Muscle layer of duodenum (tissue), 2 donors: ENCODE data around the gene GALP.
"Not testable (repeated sequence)": the region's sequence is repeated elsewhere in the genome, so short reads cannot be mapped to it uniquely, and the experiment has no call there.

Experiments
- H3K27ac ChIP-seq: one replicate; pipeline ENCODE4 v1.7.0; 2013; ENCODE audit warnings: mild to moderate bottlenecking, low read length
- H3K27me3 ChIP-seq: one replicate; pipeline ENCODE4 v1.7.0; 2013; ENCODE audit warnings: low read depth, mild to moderate bottlenecking, control low read depth, low read length
- H3K36me3 ChIP-seq, 2 donors: one replicate each; pipeline ENCODE4 v1.7.0; 2013; ENCODE audit warnings: low read length in 2 of 2, control low read depth in 1 of 2, mild to moderate bottlenecking in 1 of 2; ENCODE audit not compliant: insufficient read depth in 2 of 2, control insufficient read depth in 1 of 2
- H3K4me1 ChIP-seq, 2 donors: one replicate each; pipeline ENCODE4 v1.7.0; 2013; ENCODE audit warnings: low read length in 2 of 2, mild to moderate bottlenecking in 2 of 2, control low read depth in 1 of 2, moderate library complexity in 1 of 2; ENCODE audit not compliant: insufficient read depth in 2 of 2, control insufficient read depth in 1 of 2
- H3K4me3 ChIP-seq, 2 donors: one replicate each; pipeline ENCODE4 v1.7.0; 2013; ENCODE audit warnings: low read length in 2 of 2, low read depth in 1 of 2, mild to moderate bottlenecking in 1 of 2
- H3K9me3 ChIP-seq, 2 donors: one replicate each; pipeline ENCODE4 v1.7.0; 2013; ENCODE audit warnings: low read length in 2 of 2, control low read depth in 1 of 2, mild to moderate bottlenecking in 1 of 2; ENCODE audit not compliant: control insufficient read depth in 1 of 2
- donor health status: healthy.

Gene GALP

GRCh38 chr19:56162258-56162657 is 13.6 kb upstream of the GALP start:
- no peak overlapping the region for H3K27ac ChIP-seq
- H3K9me3 ChIP-seq: no peaks in the 10 kb centered on the region
- no peaks in the 10 kb centered on the region for H3K4me1 ChIP-seq
- H3K4me3 ChIP-seq: no peak overlapping the region
- no peaks in the 10 kb centered on the region for H3K27me3 ChIP-seq
- H3K36me3 ChIP-seq: peaks cover 10 to 38% of the 10 kb centered on the region in 2 donors

GRCh38 chr19:56163097-56163496 is 12.7 kb upstream of the GALP start:
- peaks cover 10 to 35% of the 10 kb centered on the region in 2 donors for H3K36me3 ChIP-seq
- no peaks in the 10 kb centered on the region for H3K4me1 ChIP-seq
- no peak overlapping the region for H3K4me3 ChIP-seq
- H3K27me3 ChIP-seq: no peaks in the 10 kb centered on the region
- no peak overlapping the region for H3K27ac ChIP-seq
- H3K9me3 ChIP-seq: no peaks in the 10 kb centered on the region

GRCh38 chr19:56167064-56167578 is 8.7 kb upstream of the GALP start:
- no peaks in the 10 kb centered on the region for H3K9me3 ChIP-seq
- H3K4me1 ChIP-seq: no peaks in the 10 kb centered on the region
- no peak overlapping the region for H3K27ac ChIP-seq
- no peaks in the 10 kb centered on the region for H3K36me3 ChIP-seq
- H3K4me3 ChIP-seq: no peak overlapping the region
- no peaks in the 10 kb centered on the region for H3K27me3 ChIP-seq

- no peak overlapping the region for H3K27ac ChIP-seq
- no peaks in the 10 kb centered on the region for H3K4me1 ChIP-seq
- H3K9me3 ChIP-seq: no peaks in the 10 kb centered on the region
- H3K4me3 ChIP-seq: no peak overlapping the region
- no peaks in the 10 kb centered on the region for H3K27me3 ChIP-seq
- H3K36me3 ChIP-seq: no peaks in the 10 kb centered on the region
These were observed 5.5 kb upstream of the GALP start for GRCh38 chr19:56170261-56170660.

GRCh38 chr19:56174086-56174485 is 1.7 kb upstream of the GALP start:
- Histone ChIP-seq H3K4me3 (no peak overlapping the region), H3K27me3 (no peaks in the 10 kb centered on the region), H3K4me1 (no peaks in the 10 kb centered on the region), H3K9me3 (no peaks in the 10 kb centered on the region), H3K27ac (no peak overlapping the region), H3K36me3 (no peaks in the 10 kb centered on the region)

- Histone ChIP-seq H3K27me3 (no peaks in the 10 kb centered on the region), H3K9me3 (no peaks in the 10 kb centered on the region), H3K4me3 (no peak overlapping the region), H3K36me3 (no peaks in the 10 kb centered on the region), H3K27ac (no peak overlapping the region), H3K4me1 (no peaks in the 10 kb centered on the region)
These were observed 1.3 kb upstream of the GALP start for GRCh38 chr19:56174550-56174949.

GRCh38 chr19:56176310-56176709 is 502 bp downstream of the GALP start:
- not testable (repeated sequence) for H3K36me3 ChIP-seq, H3K9me3 ChIP-seq, H3K4me1 ChIP-seq, H3K4me3 ChIP-seq, H3K27me3 ChIP-seq, H3K27ac ChIP-seq

- no peaks in the 10 kb centered on the region for H3K36me3 ChIP-seq
- no peaks in the 10 kb centered on the region for H3K9me3 ChIP-seq
- H3K4me3 ChIP-seq: no peak overlapping the region
- H3K27ac ChIP-seq: no peak overlapping the region
- H3K27me3 ChIP-seq: no peaks in the 10 kb centered on the region
- no peaks in the 10 kb centered on the region for H3K4me1 ChIP-seq
These were observed 1.1 kb downstream of the GALP start for GRCh38 chr19:56176881-56177280.

GRCh38 chr19:56177564-56178243 is 1.9 kb downstream of the GALP start:
- Histone ChIP-seq H3K4me3 (no peak overlapping the region), H3K9me3 (no peaks in the 10 kb centered on the region), H3K4me1 (no peaks in the 10 kb centered on the region), H3K27ac (no peak overlapping the region), H3K36me3 (no peaks in the 10 kb centered on the region), H3K27me3 (no peaks in the 10 kb centered on the region)

- Histone ChIP-seq H3K36me3 (no peaks in the 10 kb centered on the region), H3K4me3 (no peak overlapping the region), H3K27ac (no peak overlapping the region), H3K4me1 (no peaks in the 10 kb centered on the region), H3K27me3 (no peaks in the 10 kb centered on the region), H3K9me3 (no peaks in the 10 kb centered on the region)
These were observed 14.0 kb downstream of the GALP start for GRCh38 chr19:56189785-56190184.

- Histone ChIP-seq H3K27me3 (no peaks in the 10 kb centered on the region), H3K4me3 (no peak overlapping the region), H3K27ac (no peak overlapping the region), H3K9me3 (no peaks in the 10 kb centered on the region), H3K36me3 (no peaks in the 10 kb centered on the region), H3K4me1 (no peaks in the 10 kb centered on the region)
These were observed 15.3 kb downstream of the GALP start for GRCh38 chr19:56191115-56191514.

GRCh38 chr19:56191711-56192110 is 15.9 kb downstream of the GALP start:
- Histone ChIP-seq H3K4me3 (no peak overlapping the region), H3K36me3 (no peaks in the 10 kb centered on the region), H3K9me3 (no peaks in the 10 kb centered on the region), H3K27me3 (no peaks in the 10 kb centered on the region), H3K4me1 (no peaks in the 10 kb centered on the region), H3K27ac (no peak overlapping the region)
